ENCODE results near the gene CHAT.

Gene CHAT

GRCh38 chr10:49652421-49653272, 38.8 kb downstream of the CHAT start:
- Histone ChIP-seq H3K4me1 (ENCODE audit: insufficient read depth, poor library complexity, severe bottlenecking) (no peaks in the 10 kb centered on the region), H3K36me3 (ENCODE audit: low read depth) (no peaks in the 10 kb centered on the region), H3K4me3 (ENCODE audit: severe bottlenecking) (no peak overlapping the region), H3K27me3 (ENCODE audit: insufficient read depth, poor library complexity, severe bottlenecking) (no peaks in the 10 kb centered on the region), H3K9me3 (ENCODE audit: severe bottlenecking) (no peaks in the 10 kb centered on the region), H3K27ac (ENCODE audit: poor library complexity, severe bottlenecking) (no peak overlapping the region)
- TF ChIP-seq, protein P1, sequence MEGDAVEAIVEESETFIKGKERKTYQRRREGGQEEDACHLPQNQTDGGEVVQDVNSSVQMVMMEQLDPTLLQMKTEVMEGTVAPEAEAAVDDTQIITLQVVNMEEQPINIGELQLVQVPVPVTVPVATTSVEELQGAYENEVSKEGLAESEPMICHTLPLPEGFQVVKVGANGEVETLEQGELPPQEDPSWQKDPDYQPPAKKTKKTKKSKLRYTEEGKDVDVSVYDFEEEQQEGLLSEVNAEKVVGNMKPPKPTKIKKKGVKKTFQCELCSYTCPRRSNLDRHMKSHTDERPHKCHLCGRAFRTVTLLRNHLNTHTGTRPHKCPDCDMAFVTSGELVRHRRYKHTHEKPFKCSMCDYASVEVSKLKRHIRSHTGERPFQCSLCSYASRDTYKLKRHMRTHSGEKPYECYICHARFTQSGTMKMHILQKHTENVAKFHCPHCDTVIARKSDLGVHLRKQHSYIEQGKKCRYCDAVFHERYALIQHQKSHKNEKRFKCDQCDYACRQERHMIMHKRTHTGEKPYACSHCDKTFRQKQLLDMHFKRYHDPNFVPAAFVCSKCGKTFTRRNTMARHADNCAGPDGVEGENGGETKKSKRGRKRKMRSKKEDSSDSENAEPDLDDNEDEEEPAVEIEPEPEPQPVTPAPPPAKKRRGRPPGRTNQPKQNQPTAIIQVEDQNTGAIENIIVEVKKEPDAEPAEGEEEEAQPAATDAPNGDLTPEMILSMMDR (IDR thresholded peaks at IDR 0.05; ENCODE audit: poor library complexity, severe bottlenecking): no peak
- DNase-seq (ENCODE audit: low spot score) (no peak), ATAC-seq (ENCODE audit: low read depth) (no peak)

DNA sequence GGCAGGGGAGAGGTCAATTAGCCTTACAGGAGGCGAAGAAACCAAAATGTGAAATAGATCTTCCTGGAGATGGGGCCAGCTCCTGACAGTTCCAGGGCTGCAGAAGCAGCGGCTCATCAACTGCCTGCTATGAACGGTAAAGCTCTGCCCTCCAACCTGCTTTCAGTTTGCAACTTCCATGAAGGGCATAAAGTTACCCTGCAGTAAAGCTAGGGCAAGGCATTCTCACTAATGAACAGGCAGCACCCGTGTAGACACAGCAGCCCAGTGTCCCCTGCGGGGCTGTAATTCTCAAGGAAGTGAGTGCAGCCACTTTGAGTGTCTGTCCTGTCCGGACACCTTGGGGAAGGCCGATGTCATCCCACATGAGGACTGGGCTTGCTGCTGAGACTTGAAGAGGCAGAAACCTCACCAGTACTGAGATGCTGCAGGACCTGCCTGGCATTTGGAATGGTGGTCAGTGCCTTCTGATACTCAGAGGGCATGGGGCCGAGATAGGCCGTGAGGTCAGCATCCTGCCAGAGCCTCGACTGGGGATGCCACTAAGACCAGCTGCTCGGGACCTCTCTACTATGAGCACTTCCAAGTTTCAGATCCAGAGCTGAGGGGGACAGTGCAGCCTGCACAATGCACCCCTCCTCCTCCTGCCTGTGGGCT, 39.6 kb downstream of the CHAT start:
- Histone ChIP-seq H3K27ac (ENCODE audit: poor library complexity, severe bottlenecking) (no peak overlapping the region), H3K9me3 (ENCODE audit: severe bottlenecking) (no peaks in the 10 kb centered on the region), H3K27me3 (ENCODE audit: insufficient read depth, poor library complexity, severe bottlenecking) (no peaks in the 10 kb centered on the region), H3K36me3 (ENCODE audit: low read depth) (no peaks in the 10 kb centered on the region), H3K4me3 (ENCODE audit: severe bottlenecking) (no peak overlapping the region), H3K4me1 (ENCODE audit: insufficient read depth, poor library complexity, severe bottlenecking) (no peaks in the 10 kb centered on the region)
- TF ChIP-seq, protein P1 (IDR thresholded peaks at IDR 0.05; ENCODE audit: poor library complexity, severe bottlenecking): no peak
- no peak for ATAC-seq (ENCODE audit: low read depth)
- no peak for DNase-seq (ENCODE audit: low spot score)

DNA sequence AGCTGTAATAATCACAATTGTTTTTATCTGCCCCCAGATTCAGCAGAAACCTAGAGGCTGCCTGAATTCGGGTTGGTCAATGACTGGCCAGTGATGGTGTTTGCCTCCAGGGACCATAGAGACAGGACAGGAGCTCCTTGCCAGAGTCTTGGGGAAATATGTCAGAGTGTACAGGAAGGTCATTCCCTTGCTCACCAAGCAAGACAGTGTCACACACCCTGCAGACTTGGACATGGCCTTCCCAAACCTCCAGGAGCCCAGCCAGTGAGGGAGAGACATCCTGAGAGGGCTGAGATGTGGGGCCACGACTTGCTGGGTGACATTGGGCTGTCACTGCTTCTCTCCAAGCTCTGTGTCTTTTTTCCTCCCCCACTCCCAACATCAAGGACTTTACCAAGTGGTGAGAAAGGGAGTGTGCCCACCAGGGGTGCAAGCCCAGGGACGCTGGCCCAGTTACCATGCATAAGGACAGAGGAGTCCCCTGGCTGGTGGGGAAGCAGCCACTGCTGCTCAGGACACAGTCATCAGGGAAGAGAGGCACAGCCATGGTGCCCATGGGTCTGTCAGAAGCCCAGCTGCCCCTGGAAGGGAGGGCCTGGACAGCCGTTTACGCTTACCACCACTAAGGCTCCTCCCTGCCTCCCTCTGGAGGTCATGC, 40.3 kb downstream of the CHAT start:
- Histone ChIP-seq H3K4me1 (ENCODE audit: insufficient read depth, poor library complexity, severe bottlenecking) (no peaks in the 10 kb centered on the region), H3K27ac (ENCODE audit: poor library complexity, severe bottlenecking) (no peak overlapping the region), H3K9me3 (ENCODE audit: severe bottlenecking) (no peaks in the 10 kb centered on the region), H3K27me3 (ENCODE audit: insufficient read depth, poor library complexity, severe bottlenecking) (no peaks in the 10 kb centered on the region), H3K4me3 (ENCODE audit: severe bottlenecking) (no peak overlapping the region), H3K36me3 (ENCODE audit: low read depth) (no peaks in the 10 kb centered on the region)
- no peak for ATAC-seq (ENCODE audit: low read depth)
- TF ChIP-seq, protein P1 (IDR thresholded peaks at IDR 0.05; ENCODE audit: poor library complexity, severe bottlenecking): no peak
- no peak for DNase-seq (ENCODE audit: low spot score)

DNA sequence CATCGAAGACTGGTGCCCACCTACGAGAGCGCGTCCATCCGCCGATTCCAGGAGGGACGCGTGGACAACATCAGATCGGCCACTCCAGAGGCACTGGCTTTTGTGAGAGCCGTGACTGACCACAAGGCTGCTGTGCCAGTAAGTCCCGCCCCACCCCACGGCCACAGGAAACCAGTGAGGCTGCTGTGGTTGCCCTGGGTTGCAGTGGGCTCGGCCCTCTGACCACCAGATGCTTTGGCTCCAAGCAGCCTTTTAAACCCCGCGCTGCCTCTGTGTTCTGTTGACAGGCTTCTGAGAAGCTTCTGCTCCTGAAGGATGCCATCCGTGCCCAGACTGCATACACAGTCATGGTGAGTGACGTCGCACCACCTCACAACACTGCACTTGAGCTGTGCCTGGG, 41.3 kb downstream of the CHAT start:
- H3K4me1 ChIP-seq (ENCODE audit: insufficient read depth, poor library complexity, severe bottlenecking): no peaks in the 10 kb centered on the region
- DNase-seq (ENCODE audit: low spot score): no peak
- H3K27ac ChIP-seq (ENCODE audit: poor library complexity, severe bottlenecking): no peak overlapping the region
- no peak overlapping the region for H3K4me3 ChIP-seq (ENCODE audit: severe bottlenecking)
- no peak for ATAC-seq (ENCODE audit: low read depth)
- TF ChIP-seq, protein P1 (IDR thresholded peaks at IDR 0.05; ENCODE audit: poor library complexity, severe bottlenecking): no peak
- H3K9me3 ChIP-seq (ENCODE audit: severe bottlenecking): no peaks in the 10 kb centered on the region
- H3K36me3 ChIP-seq (ENCODE audit: low read depth): no peaks in the 10 kb centered on the region
- no peaks in the 10 kb centered on the region for H3K27me3 ChIP-seq (ENCODE audit: insufficient read depth, poor library complexity, severe bottlenecking)
